Fibroblast of lung (primary cell): Measurements from ENCODE around the gene CCDC30.

Experiments
- EZH2 ChIP-seq: IDR thresholded peaks from 2 replicates; pipeline ENCODE4 v1.5.1; 2012; ENCODE audit warnings: low read length, control low read depth, mild to moderate bottlenecking; ENCODE audit errors: missing control alignments
- TF ChIP-seq, protein P1 (sequence below), 2 donors: IDR thresholded peaks in 1 of 2; conservative IDR thresholded peaks in 1 of 2; 1 replicate in 1 of 2; 2 replicates in 1 of 2; pipeline ENCODE4 v1.5.1; 2011 to 2012; ENCODE audit warnings: low read length in 2 of 2, control low read depth in 1 of 2, inconsistent platforms in 1 of 2, low read depth in 1 of 2, mild to moderate bottlenecking in 1 of 2

DNA sequence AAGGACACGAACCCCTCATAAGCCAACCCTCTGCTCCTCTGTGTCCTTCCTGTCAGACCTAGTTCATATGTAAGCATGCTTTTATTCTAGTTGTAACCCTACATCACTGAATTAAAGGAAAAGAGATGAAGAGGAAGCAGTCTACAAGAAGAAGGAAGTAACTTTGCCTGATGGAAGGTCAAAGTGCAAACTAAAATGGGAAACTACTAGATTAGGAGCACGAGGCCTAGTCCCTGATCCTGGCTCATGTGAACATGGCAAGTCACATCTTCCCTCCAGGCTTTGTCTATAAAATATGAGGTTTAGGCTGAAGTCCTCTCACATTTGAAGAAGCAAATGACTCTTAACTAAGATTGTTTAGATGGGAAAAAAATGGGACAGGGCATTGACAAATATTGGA, 20.4 kb upstream of the CCDC30 start:
- TF ChIP-seq EZH2, result no peak
- TF ChIP-seq, protein P1, sequence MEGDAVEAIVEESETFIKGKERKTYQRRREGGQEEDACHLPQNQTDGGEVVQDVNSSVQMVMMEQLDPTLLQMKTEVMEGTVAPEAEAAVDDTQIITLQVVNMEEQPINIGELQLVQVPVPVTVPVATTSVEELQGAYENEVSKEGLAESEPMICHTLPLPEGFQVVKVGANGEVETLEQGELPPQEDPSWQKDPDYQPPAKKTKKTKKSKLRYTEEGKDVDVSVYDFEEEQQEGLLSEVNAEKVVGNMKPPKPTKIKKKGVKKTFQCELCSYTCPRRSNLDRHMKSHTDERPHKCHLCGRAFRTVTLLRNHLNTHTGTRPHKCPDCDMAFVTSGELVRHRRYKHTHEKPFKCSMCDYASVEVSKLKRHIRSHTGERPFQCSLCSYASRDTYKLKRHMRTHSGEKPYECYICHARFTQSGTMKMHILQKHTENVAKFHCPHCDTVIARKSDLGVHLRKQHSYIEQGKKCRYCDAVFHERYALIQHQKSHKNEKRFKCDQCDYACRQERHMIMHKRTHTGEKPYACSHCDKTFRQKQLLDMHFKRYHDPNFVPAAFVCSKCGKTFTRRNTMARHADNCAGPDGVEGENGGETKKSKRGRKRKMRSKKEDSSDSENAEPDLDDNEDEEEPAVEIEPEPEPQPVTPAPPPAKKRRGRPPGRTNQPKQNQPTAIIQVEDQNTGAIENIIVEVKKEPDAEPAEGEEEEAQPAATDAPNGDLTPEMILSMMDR (conservative IDR thresholded peaks at IDR 0.05 in 1 of 2, IDR thresholded peaks at IDR 0.05 in 1 of 2; ENCODE audit: low read depth in 1 of 2, low read length in 2 of 2), result no peak
